Urinary bladder (tissue), 4 donors: ENCODE data around the gene ATAD3C. TPM values are rescaled to one million over a fixed set of nuclear protein-coding genes. Genes with fewer than 3 reads are reported as not detected.
A peak's percentile ranks its signal among the peaks of the same experiment; 100 is the strongest.
"Not testable (repeated sequence)": the region's sequence is repeated elsewhere in the genome, so short reads cannot be mapped to it uniquely, and the experiment has no call there.

Experiments used
- DNase-seq: peaks from one replicate; pipeline ENCODE4 v3.0.0-alpha.2; 2015; ENCODE audit errors: extremely low spot score
- H3K27ac ChIP-seq: one replicate; pipeline ENCODE4 v1.5.1; 2013; ENCODE audit warnings: low read depth, mild to moderate bottlenecking, moderate library complexity
- H3K36me3 ChIP-seq: one replicate; pipeline ENCODE4 v1.6.1; 2013; ENCODE audit warnings: mild to moderate bottlenecking, moderate library complexity; ENCODE audit not compliant: insufficient read depth
- H3K4me1 ChIP-seq: one replicate; pipeline ENCODE4 v1.6.1; 2013; ENCODE audit warnings: mild to moderate bottlenecking, moderate library complexity; ENCODE audit not compliant: insufficient read depth
- H3K4me3 ChIP-seq: one replicate; pipeline ENCODE4 v1.5.1; 2013; ENCODE audit warnings: low read depth, low read length
- WGBS: extraction: QIAGEN DNeasy Blood & Tissue Kit; methylation state at CpG from one replicate; pipeline ENCODE4 v1.1.7; 2013; 5-methylcytosine and 5-hydroxymethylcytosine counted together
- polyA plus RNA-seq: library from polyadenylated mRNA; stranded (reverse); fragments of 200-250 nt; gene quantifications from one replicate; pipeline ENCODE4 v1.2.3, GENCODE V29; 2013
- total RNA-seq: library from RNA; depleted of rRNA; stranded (reverse); fragments of >200 nt; gene quantifications from one replicate; pipeline ENCODE4 v1.2.3, GENCODE V29; 2014
- donor health status: healthy with polysubstance abuse.
- donor health status: healthy.

Gene ATAD3C
- total and polyA plus RNA-seq, 2 donors: 0.26 to 3.3 TPM

DNA sequence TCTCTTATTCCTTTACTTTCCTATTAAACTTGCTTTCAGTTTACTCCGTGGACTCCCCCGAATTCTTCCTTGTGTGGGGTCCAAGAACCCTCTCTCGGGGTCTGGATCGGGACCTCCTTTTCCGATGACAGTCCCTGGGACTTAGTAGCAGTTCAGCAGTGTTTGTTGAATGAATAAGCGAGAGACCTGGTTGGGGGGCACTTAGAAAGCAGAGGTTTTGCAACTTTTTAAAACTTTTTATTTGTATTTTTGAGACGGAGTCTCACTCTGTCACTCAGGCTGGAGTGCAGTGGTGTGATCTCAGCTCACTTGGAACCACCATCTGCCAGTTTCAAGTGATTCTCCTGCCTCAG lies 26.3 kb upstream of the ATAD3C start:
- Histone ChIP-seq H3K4me1 (no peaks in the 10 kb centered on the region), H3K4me3 (no peak overlapping the region), H3K36me3 (no peaks in the 10 kb centered on the region), H3K27ac (no peak overlapping the region)
- WGBS: 82% methylated on average over 7 of the region's 7 CpGs
- DNase-seq: no peak

DNA sequence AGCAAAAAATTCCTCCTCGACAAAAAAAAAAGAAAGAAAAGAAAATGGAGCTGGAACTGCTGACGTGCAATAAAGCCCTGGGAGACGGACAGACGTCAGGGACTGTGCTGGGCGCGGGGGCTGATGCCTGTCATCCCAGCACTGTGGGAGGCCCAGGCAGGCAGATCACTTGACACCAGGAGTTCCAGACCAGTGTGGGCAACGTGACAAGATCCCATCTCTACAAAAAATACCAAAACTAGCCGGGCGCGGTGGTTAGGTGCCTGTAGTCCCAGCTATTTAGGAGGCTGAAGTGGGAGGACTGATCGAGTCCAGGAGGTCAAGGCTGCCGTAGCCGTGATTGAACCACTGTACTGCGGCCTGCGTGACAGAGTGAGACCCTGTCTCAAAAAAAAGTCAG lies 24.8 kb upstream of the ATAD3C start:
- no peaks in the 10 kb centered on the region for H3K36me3 ChIP-seq
- 79% methylated on average over 15 of the region's 15 CpGs for WGBS
- DNase-seq: no peak
- H3K4me3 ChIP-seq: no peak overlapping the region
- H3K27ac ChIP-seq: no peak overlapping the region
- H3K4me1 ChIP-seq: no peaks in the 10 kb centered on the region

- Histone ChIP-seq H3K27ac (no peak overlapping the region), H3K4me1 (no peaks in the 10 kb centered on the region)
- WGBS: 67% methylated on average over 12 of the region's 12 CpGs
Observed at GRCh38 chr1:1425426-1425752, 24.1 kb upstream of the ATAD3C start.

DNA sequence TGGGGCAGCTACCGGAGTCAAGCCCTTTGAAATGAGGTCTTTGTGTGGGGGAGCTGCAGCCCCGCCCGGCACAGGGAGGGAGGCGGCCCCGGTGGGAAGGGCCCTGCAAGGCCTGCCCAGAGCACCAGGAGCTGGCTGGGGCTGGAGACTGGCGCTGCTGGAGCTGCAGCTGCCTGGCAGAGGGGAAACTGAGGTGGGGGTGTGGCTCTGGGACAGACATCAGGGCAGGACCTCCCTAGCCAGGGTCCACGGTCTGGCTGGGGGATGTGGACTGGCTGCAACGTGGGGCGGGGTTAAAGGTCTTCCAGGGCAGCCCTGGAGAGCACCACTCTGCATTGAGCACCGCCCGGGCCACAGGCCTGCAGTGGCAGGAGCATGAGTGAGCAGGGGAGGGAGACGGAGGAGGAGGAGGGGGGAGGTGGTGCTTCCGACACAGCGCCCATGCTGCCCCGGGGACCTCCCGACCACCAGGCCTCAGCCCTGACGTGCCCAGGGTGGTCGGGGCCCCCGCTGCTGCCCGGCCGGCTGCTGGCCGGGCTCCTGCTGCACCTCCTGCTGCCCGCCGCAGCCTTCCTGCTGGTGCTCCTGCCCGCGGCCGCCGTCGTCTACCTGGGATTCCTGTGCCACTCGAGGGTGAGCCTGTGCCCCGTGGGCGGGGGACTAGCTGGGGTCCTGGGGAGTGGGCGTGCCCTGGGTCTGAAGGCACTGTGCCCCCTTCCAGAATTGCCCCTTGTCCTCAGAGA lies 23.6 kb upstream of the ATAD3C start:
- Histone ChIP-seq H3K36me3 (no peaks in the 10 kb centered on the region), H3K27ac (no peak overlapping the region), H3K4me3 (no peak overlapping the region), H3K4me1 (no peaks in the 10 kb centered on the region)
- no peak for DNase-seq
- 47% methylated on average over 33 of the region's 33 CpGs for WGBS

More at GRCh38 chr1:1425426-1425752, 24.1 kb upstream of the ATAD3C start:
- DNase-seq: no peak
- Histone ChIP-seq H3K36me3 (no peaks in the 10 kb centered on the region), H3K4me3 (no peak overlapping the region)

- DNase-seq: no peak
- Histone ChIP-seq H3K4me3 (no peak overlapping the region), H3K27ac (no peak overlapping the region), H3K4me1 (no peaks in the 10 kb centered on the region), H3K36me3 (no peaks in the 10 kb centered on the region)
- WGBS: 49% methylated on average over 18 of the region's 19 CpGs
Observed at GRCh38 chr1:1426496-1427105, 22.9 kb upstream of the ATAD3C start.

DNA sequence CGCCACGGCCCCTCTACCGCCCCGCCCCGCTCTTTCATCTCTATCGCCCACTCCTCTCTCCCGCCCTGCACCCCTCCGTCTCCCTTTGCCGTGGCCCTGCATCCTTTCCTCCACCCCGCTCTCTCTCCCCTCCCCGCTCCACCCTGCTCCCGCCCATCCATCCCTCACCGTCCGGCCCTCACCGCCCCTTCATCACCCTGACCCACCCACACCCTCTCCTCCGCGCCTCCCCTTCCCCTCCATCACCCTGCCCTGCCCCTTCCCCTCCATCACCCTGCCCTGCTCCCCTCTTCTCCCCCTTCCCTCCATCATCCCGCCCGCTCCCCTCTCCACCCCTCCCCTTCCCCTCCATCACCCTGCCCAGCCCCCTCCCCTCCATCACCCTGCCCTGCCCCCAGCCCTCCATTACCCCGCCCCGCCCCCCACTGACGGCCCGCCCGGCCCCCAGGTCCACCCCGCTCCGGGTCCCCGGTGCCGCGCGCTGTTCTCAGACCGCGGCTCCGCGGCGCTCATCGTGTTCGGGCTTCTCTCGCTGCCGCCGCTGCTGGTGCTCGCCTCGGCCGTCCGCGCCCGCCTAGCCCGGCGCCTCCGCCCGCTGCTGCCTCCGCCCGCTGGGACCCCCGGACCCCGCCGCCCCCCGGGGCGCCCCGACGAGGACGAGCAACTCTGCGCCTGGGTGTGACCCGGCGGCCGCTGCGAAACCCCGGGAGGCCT lies 22.2 kb upstream of the ATAD3C start:
- DNase-seq: no peak
- H3K27ac ChIP-seq: no peak overlapping the region
- 8% methylated on average over 66 of the region's 66 CpGs for WGBS

DNA sequence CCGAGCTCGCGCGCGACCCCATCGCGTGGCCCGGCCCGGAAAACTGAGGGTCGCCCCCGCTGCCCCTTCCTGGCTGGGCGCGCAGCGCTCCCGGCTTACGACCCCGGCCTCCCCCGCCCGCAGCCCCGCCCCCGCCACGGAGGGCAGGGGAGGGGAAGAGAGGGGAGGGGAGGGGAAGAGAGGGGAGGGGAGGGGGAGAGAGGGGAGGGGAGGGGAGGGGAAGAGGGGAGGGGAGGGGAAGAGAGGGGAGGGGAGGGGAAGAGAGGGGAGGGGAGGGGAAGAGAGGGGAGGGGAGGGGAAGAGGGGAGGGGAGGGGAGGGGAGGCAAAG lies 21.7 kb upstream of the ATAD3C start:
- no peak for DNase-seq
- Histone ChIP-seq H3K4me3 (peak overlapping the region; percentile 51), H3K36me3 (no peaks in the 10 kb centered on the region), H3K27ac (no peak overlapping the region), H3K4me1 (no peaks in the 10 kb centered on the region)
- WGBS: 1% methylated on average over 20 of the region's 22 CpGs

More for the DNA sequence above, 22.2 kb upstream of the ATAD3C start:
- peak overlapping the region; percentile 51 for H3K4me3 ChIP-seq
- H3K36me3 ChIP-seq: no peaks in the 10 kb centered on the region
- no peaks in the 10 kb centered on the region for H3K4me1 ChIP-seq

DNA sequence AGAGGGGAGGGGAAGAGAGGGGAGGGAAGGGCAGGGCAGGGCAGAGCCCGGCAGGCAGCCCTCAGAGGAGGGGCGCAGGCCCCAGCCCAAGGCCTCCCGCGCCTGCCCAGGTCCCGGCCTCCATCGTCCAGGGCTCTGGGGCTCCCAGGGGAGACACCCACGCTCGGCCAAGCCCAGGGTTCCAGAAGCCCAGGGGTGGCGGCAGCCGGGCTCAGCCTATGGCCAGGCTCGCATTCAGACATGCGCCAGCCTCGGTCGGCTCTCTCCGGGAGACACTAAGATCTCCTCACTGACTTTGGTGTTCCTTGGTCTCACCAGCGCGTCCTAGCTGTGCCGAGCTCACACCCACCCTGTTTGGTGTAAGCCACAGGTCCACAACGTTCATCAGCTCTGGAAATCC lies 21.3 kb upstream of the ATAD3C start:
- Histone ChIP-seq H3K4me1 (no peaks in the 10 kb centered on the region), H3K27ac (no peak overlapping the region), H3K4me3 (no peak overlapping the region), H3K36me3 (no peaks in the 10 kb centered on the region)
- WGBS: 77% methylated on average over 19 of the region's 19 CpGs
- no peak for DNase-seq

DNA sequence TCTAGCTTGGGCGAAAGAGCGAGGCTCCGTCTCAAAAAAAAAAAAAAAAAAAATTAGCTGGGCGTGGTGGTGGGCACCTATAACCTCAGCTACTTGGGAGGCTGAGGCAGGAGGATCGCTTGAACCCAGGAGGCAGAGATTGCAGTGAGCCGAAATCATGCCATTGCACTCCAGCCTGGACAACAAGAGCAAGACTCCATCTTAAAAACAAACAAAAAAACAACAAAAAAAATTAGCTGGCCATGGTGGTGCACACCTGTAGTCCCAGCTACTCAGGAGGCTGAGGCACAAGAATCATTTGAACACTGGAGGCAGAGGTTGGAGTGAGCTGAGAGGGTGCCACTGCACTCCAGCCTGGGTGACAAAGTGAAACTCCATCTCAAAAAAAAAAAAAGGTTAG lies 20.5 kb upstream of the ATAD3C start:
- not testable (repeated sequence) for H3K27ac ChIP-seq, H3K4me3 ChIP-seq, H3K36me3 ChIP-seq, H3K4me1 ChIP-seq, DNase-seq
- 89% methylated on average over 6 of the region's 6 CpGs for WGBS

DNA sequence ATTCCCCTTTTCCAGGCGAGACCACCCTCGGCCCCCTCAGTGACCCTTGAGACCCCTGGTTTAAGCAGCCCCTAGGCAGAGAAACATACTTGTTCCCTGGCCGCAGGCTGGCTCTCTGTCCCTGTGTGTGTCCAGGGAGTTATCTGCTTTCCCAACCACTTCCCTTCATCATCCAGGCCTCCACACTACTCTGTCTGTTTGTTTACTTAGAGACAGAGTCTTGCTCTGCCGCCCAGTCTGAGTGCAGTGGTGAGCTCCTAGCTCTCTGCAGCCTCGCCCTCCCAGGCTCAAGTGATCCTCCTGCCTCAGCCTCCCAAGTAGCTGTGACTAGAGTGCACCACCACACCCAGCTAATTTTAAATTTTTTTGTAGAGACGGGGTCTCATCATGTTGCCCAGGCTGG lies 19.8 kb upstream of the ATAD3C start:
- no peak for DNase-seq
- Histone ChIP-seq H3K4me3 (no peak overlapping the region), H3K4me1 (no peaks in the 10 kb centered on the region), H3K36me3 (no peaks in the 10 kb centered on the region), H3K27ac (peak overlapping the region; percentile 11)
- WGBS: 45% methylated on average over 6 of the region's 6 CpGs

- Histone ChIP-seq H3K27ac (peak overlapping the region; percentile 92), H3K4me3 (no peak overlapping the region), H3K36me3 (no peaks in the 10 kb centered on the region), H3K4me1 (no peaks in the 10 kb centered on the region)
- 10% methylated on average over 35 of the region's 35 CpGs for WGBS
- DNase-seq: no peak
Observed at GRCh38 chr1:1430114-1430982, 19.1 kb upstream of the ATAD3C start.

DNA sequence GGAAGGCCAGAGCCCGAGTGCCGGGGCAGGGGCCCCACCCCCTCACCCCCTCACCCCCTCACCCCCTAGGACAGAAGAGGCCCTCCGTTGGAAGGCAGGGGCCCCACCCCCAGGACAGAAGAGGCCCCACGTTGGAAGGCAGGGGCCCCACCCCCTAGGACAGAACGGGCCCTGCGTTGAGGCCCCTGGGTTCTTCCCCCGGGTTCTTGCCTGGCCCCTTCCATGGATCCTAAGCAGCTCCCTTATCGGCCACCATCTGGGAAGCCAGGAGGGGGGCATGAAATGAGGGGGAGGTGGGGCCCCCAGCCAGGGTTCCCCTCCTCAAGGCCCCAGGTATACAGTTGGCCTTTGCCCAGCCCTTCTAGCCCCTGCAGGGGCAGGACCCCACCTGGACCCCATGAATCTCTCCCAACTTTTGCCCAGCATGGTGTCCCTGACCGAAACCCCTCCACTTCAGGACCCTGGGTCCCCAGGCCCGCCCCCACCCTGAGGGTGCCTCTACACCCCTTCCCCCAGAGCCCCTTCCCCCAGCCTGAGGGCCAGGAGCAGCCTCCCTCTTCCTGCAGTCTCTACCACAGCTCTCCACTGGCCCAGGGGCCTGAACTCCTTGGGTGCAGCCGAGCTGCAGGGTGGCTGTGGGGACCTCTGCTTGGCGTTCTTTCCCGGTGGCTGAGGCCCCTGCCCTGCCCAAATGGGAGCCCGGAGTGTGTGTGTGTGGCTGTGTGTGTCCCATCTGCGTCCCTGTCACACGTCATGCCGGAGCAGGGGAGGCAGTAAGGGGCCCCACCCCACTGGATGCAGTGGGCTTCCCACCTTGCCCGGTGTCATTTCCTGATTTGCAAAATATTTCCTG lies 18.3 kb upstream of the ATAD3C start:
- no peaks in the 10 kb centered on the region for H3K4me1 ChIP-seq

GRCh38 chr1:1431845-1432273 lies 17.6 kb upstream of the ATAD3C start:
- Histone ChIP-seq H3K4me3 (no peak overlapping the region), H3K36me3 (no peaks in the 10 kb centered on the region), H3K4me1 (no peaks in the 10 kb centered on the region), H3K27ac (peak overlapping the region; percentile 95)
- DNase-seq: no peak
- 33% methylated on average over 5 of the region's 5 CpGs for WGBS

More for the DNA sequence above, 18.3 kb upstream of the ATAD3C start:
- no peak for DNase-seq
- WGBS: 43% methylated on average over 18 of the region's 18 CpGs
- H3K4me3 ChIP-seq: no peak overlapping the region
- H3K36me3 ChIP-seq: no peaks in the 10 kb centered on the region
- H3K27ac ChIP-seq: peak overlapping the region; percentile 95
